IPS-20b (cell line): Measurements from ENCODE around the gene LAMA5.

Experiments used
- H3K27ac ChIP-seq: one replicate; pipeline ENCODE4 v1.5.1; 2013; ENCODE audit warnings: low read length
- H3K27me3 ChIP-seq: 2 replicates; pipeline ENCODE4 v1.6.1; 2013; ENCODE audit warnings: mild to moderate bottlenecking, low read length, inconsistent platforms; ENCODE audit not compliant: insufficient read depth
- H3K36me3 ChIP-seq: 2 replicates; pipeline ENCODE4 v1.6.1; 2013; ENCODE audit warnings: low read depth, mild to moderate bottlenecking, inconsistent platforms, low read length, moderate library complexity; ENCODE audit not compliant: insufficient read depth
- H3K4me1 ChIP-seq: 2 replicates; pipeline ENCODE4 v1.6.1; 2013; ENCODE audit warnings: mild to moderate bottlenecking, control low read depth, inconsistent platforms, low read length, moderate library complexity; ENCODE audit not compliant: insufficient read depth
- H3K4me3 ChIP-seq: 2 replicates; pipeline ENCODE4 v1.5.1; 2013; ENCODE audit warnings: mild to moderate bottlenecking, low read length, inconsistent platforms
- H3K9ac ChIP-seq: 2 replicates; pipeline ENCODE4 v1.6.1; 2013; ENCODE audit warnings: low read depth, mild to moderate bottlenecking, inconsistent platforms, low read length, moderate library complexity
- H3K9me3 ChIP-seq: 2 replicates; pipeline ENCODE4 v1.6.1; 2013; ENCODE audit warnings: mild to moderate bottlenecking, low read depth, low read length, inconsistent platforms; ENCODE audit not compliant: insufficient read depth

LAMA5 gene

GRCh38 chr20:62352402-62353288 lies 14.5 kb downstream of the LAMA5 start:
- H3K9me3 ChIP-seq, result no peaks in the 10 kb centered on the region
- H3K27ac ChIP-seq, result no peak overlapping the region

GRCh38 chr20:62351469-62352401 lies 15.4 kb downstream of the LAMA5 start:
- Histone ChIP-seq H3K9ac (no peak overlapping the region), H3K4me3 (no peak overlapping the region), H3K9me3 (no peaks in the 10 kb centered on the region), H3K4me1 (peaks cover 18% of the 10 kb centered on the region; the same call in 1 of the 2 replicates), H3K27me3 (no peaks in the 10 kb centered on the region), H3K36me3 (peaks cover 47% of the 10 kb centered on the region), H3K27ac (no peak overlapping the region)

More at GRCh38 chr20:62352402-62353288, 14.5 kb downstream of the LAMA5 start:
- Histone ChIP-seq H3K4me1 (peaks cover 18% of the 10 kb centered on the region; the same call in 1 of the 2 replicates), H3K9ac (no peak overlapping the region), H3K4me3 (no peak overlapping the region), H3K27me3 (no peaks in the 10 kb centered on the region), H3K36me3 (peaks cover 38% of the 10 kb centered on the region)

- Histone ChIP-seq H3K27ac (no peak overlapping the region), H3K4me3 (no peak overlapping the region), H3K9me3 (no peaks in the 10 kb centered on the region), H3K9ac (no peak overlapping the region), H3K27me3 (no peaks in the 10 kb centered on the region), H3K36me3 (peaks cover 56% of the 10 kb centered on the region), H3K4me1 (peaks cover 15% of the 10 kb centered on the region; the same call in 1 of the 2 replicates)
Measured at GRCh38 chr20:62350629-62351422, 16.3 kb downstream of the LAMA5 start.

- H3K36me3 ChIP-seq, result peaks cover 61% of the 10 kb centered on the region
- no peak overlapping the region for H3K9ac ChIP-seq
- H3K27ac ChIP-seq, result no peak overlapping the region
- H3K9me3 ChIP-seq, result no peaks in the 10 kb centered on the region
- no peaks in the 10 kb centered on the region for H3K27me3 ChIP-seq
- no peak overlapping the region for H3K4me3 ChIP-seq
- peaks cover 8% of the 10 kb centered on the region; the same call in 1 of the 2 replicates for H3K4me1 ChIP-seq
Measured at GRCh38 chr20:62350098-62350628, 16.9 kb downstream of the LAMA5 start.

- Histone ChIP-seq H3K9me3 (no peaks in the 10 kb centered on the region), H3K9ac (no peak overlapping the region), H3K27ac (no peak overlapping the region), H3K27me3 (no peaks in the 10 kb centered on the region), H3K36me3 (peaks cover 65% of the 10 kb centered on the region), H3K4me3 (no peak overlapping the region), H3K4me1 (peaks cover 3% of the 10 kb centered on the region; the same call in 1 of the 2 replicates)
Measured at GRCh38 chr20:62349556-62350097, 17.5 kb downstream of the LAMA5 start.

- peaks cover 75% of the 10 kb centered on the region for H3K36me3 ChIP-seq
- no peaks in the 10 kb centered on the region for H3K4me1 ChIP-seq
- no peak overlapping the region for H3K4me3 ChIP-seq
- H3K27me3 ChIP-seq, result no peaks in the 10 kb centered on the region
- no peak overlapping the region for H3K9ac ChIP-seq
- no peak overlapping the region for H3K27ac ChIP-seq
- H3K9me3 ChIP-seq, result no peaks in the 10 kb centered on the region
Measured at GRCh38 chr20:62348604-62349003, 18.5 kb downstream of the LAMA5 start.

- Histone ChIP-seq H3K4me1 (no peaks in the 10 kb centered on the region), H3K9me3 (no peaks in the 10 kb centered on the region), H3K27ac (no peak overlapping the region), H3K4me3 (no peak overlapping the region), H3K9ac (no peak overlapping the region), H3K27me3 (no peaks in the 10 kb centered on the region), H3K36me3 (peaks cover 81% of the 10 kb centered on the region)
Measured at GRCh38 chr20:62347445-62347844, 19.7 kb downstream of the LAMA5 start.

- no peaks in the 10 kb centered on the region for H3K9me3 ChIP-seq
- H3K9ac ChIP-seq, result no peak overlapping the region
- peaks cover 80% of the 10 kb centered on the region for H3K36me3 ChIP-seq
- no peak overlapping the region for H3K27ac ChIP-seq
- no peaks in the 10 kb centered on the region for H3K27me3 ChIP-seq
- no peaks in the 10 kb centered on the region for H3K4me1 ChIP-seq
- H3K4me3 ChIP-seq, result no peak overlapping the region
Measured at GRCh38 chr20:62347151-62347404, 20.0 kb downstream of the LAMA5 start.

- Histone ChIP-seq H3K4me1 (no peaks in the 10 kb centered on the region), H3K27ac (no peak overlapping the region), H3K4me3 (no peak overlapping the region), H3K27me3 (no peaks in the 10 kb centered on the region), H3K36me3 (peaks cover 80% of the 10 kb centered on the region), H3K9me3 (no peaks in the 10 kb centered on the region), H3K9ac (no peak overlapping the region)
Measured at GRCh38 chr20:62346398-62347150, 20.5 kb downstream of the LAMA5 start.

- Histone ChIP-seq H3K27ac (no peak overlapping the region), H3K9me3 (no peaks in the 10 kb centered on the region), H3K9ac (no peak overlapping the region), H3K36me3 (peaks cover 78% of the 10 kb centered on the region), H3K4me1 (no peaks in the 10 kb centered on the region), H3K4me3 (no peak overlapping the region), H3K27me3 (no peaks in the 10 kb centered on the region)
Measured at GRCh38 chr20:62345681-62346370, 21.3 kb downstream of the LAMA5 start.
